NCI-H524 (cell line): Measurements from ENCODE around the gene CMTR2.

Source experiments
- DNase-seq, 2 experiments: peaks; one replicate each; lab custom pipeline; 2025; lab: John Stamatoyannopoulos, UW

CMTR2 gene

GRCh38 chr16:71276589-71277334, 12.4 kb downstream of the CMTR2 start:
- DNase-seq, result no peak

GRCh38 chr16:71273384-71273783, 15.8 kb downstream of the CMTR2 start:
- no peak for DNase-seq

- DNase-seq, result no peak
Observed at GRCh38 chr16:71264299-71264698, 24.9 kb downstream of the CMTR2 start.

GRCh38 chr16:71263582-71263981, 25.6 kb downstream of the CMTR2 start:
- no peak for DNase-seq

GRCh38 chr16:71262391-71262790, 26.8 kb downstream of the CMTR2 start:
- DNase-seq, result no peak

- DNase-seq, result no peak
Observed at GRCh38 chr16:71260995-71261394, 28.2 kb downstream of the CMTR2 start.

GRCh38 chr16:71259086-71259485, 30.1 kb downstream of the CMTR2 start:
- no peak for DNase-seq

- DNase-seq, result peak; percentile 7 to 54
Observed at GRCh38 chr16:71258372-71258771, 30.8 kb downstream of the CMTR2 start.

GRCh38 chr16:71257768-71258167, 31.4 kb downstream of the CMTR2 start:
- DNase-seq, result no peak

GRCh38 chr16:71255721-71256120, 33.5 kb downstream of the CMTR2 start:
- DNase-seq, result peak; percentile 62 to 86

- DNase-seq, result peak in 1 of 2 experiments; percentile 53
Observed at GRCh38 chr16:71254832-71255525, 34.2 kb downstream of the CMTR2 start.

GRCh38 chr16:71250461-71251235, 38.6 kb downstream of the CMTR2 start:
- no peak for DNase-seq

GRCh38 chr16:71249399-71249798, 39.8 kb downstream of the CMTR2 start:
- no peak for DNase-seq

- no peak for DNase-seq
Observed at GRCh38 chr16:71247478-71247877, 41.7 kb downstream of the CMTR2 start.

GRCh38 chr16:71246309-71246708, 42.9 kb downstream of the CMTR2 start:
- no peak for DNase-seq

- DNase-seq, result no peak
Observed at GRCh38 chr16:71244521-71244920, 44.7 kb downstream of the CMTR2 start.

GRCh38 chr16:71242601-71243000, 46.6 kb downstream of the CMTR2 start:
- no peak for DNase-seq

GRCh38 chr16:71242036-71242435, 47.2 kb downstream of the CMTR2 start:
- no peak for DNase-seq
